HG03045 (cell line): ENCODE results near the gene ESPN.
"Not testable (repeated sequence)": the region's sequence is repeated elsewhere in the genome, so short reads cannot be mapped to it uniquely, and the experiment has no call there.

Source experiments
- ATAC-seq: cut with Tn5 transposase; IDR thresholded peaks from one replicate; pipeline ENCODE4 v1.9.1; 2021; ENCODE audit warnings: mild to moderate bottlenecking, moderate library complexity; ENCODE audit not compliant: unreplicated experiment

The ESPN gene

DNA sequence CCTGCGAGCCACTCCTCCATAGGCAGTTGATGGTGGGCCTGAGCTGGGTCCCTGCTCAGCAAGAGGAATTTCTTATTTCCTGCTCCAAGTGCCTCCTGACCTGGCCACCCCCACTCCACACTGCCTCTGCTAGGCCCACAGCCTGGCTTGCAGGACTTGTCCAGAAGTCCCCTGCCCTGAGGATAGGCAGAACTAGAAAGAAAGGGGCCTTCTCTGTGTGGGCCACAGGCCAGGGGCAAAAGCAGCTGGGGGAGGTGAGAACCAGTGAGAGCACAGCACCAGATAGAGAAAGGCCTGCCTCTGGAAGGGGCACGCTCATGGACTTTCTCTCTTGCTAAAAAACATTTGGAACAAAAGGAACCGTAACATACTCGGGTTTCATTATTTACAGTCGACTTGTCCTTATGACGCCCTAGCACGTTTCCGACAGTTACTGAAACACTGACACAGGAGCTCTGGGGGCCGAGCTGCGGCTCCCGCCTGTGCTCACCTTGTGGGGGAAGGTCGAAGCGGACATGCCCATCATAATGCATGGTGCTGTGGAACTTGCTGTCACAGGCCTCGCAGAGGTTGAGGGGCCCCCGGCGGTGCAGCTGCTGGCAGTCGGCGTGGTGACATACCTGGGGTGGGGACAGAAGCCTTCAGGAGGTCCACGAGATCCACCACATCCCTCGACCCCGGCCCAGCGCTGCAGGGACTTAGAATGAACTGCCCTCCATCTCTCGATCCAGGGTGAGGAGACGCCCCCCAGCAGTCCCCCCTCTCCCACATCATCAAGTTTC, 52.7 kb downstream of the ESPN start:
- no peak for ATAC-seq

DNA sequence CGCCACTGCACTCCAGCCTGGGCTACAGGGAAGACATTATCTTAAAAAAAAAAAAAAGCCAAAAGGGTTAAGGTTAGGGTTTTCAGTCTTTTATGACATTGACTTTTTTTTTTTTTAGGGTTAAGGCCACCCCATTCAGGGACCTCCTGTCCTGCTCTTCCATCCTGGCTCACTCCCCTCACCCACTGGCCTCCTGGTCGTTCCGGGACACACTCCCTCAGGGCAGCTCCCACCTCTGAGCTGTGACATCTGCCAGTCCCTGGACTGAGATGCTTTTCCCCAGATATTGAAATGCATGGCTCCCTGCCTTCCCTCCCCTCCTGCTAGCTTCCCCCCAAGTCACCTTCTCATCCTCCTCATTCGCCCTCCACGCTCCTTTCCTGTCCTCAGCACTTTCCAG, 57.2 kb downstream of the ESPN start:
- no peak for ATAC-seq

DNA sequence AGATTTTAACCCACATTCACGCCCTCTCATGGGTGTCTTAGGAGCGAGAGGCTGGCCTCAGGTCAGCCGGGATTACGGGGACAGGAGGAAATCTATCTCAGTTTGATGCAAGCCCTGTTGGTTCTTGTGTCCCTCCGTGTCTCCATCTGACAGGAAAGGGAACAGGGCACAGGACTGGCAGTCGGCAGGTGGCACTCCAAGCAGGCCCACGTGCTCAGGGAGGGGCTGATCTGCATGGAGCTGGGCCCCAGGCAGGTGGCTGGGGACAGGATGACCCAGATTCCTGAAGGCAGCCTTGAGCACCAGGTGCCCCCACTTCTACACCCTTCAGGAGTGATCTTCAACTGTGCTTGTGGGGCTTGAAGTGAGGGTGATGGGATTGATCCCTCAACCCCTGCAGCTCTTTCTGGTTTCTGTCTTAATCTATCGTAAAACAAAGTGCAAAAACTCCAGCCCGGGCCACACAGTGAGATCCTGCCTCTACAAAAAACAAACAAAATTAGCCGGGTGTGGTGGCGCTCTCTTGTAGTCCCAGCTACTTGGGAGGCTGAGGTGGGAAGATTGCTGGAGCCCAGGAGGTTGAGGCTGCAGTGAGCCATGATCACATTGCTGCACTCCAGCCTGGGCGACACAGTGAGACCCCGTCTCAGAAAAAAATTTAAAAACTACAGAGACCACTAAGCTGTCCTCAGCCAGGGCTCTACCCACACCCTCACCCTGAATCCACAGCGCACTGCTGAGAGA, 58.6 kb downstream of the ESPN start:
- no peak for ATAC-seq

DNA sequence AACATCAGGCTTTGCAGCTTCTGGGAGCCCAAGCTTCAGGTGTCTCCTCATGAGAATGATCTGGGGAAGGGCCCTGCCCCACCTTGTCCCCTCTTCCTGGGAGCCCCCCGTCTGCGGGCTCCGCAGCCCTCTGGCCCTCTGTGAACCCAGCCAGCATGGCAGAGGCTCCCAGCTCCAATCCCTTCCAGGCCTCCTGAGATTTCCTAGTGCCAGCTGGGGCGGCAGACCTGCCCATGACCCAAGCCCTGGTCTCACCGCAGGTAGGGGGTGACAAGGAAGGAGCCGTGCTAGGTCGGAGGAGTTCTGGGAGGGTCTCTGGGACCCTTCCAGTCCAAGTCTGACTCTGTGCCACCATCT, 59.2 kb downstream of the ESPN start:
- ATAC-seq, result no peak

DNA sequence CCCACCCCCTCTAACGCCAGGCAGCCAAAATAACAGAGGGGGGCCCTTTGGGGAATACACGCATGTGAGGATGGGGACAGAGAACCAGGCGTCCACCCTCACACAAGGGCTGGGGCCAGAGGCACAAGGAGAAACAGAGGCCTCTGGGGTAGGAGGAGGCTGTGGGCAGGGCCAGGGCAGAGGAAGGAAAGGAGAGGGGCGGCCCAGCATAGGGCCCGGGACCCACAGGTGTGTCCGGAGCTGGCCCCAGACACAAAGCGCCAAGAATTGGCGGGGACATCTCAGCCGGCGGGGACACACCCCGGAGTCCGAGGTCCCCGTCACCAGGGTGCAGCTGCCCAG, 60.2 kb downstream of the ESPN start:
- ATAC-seq, result no peak

DNA sequence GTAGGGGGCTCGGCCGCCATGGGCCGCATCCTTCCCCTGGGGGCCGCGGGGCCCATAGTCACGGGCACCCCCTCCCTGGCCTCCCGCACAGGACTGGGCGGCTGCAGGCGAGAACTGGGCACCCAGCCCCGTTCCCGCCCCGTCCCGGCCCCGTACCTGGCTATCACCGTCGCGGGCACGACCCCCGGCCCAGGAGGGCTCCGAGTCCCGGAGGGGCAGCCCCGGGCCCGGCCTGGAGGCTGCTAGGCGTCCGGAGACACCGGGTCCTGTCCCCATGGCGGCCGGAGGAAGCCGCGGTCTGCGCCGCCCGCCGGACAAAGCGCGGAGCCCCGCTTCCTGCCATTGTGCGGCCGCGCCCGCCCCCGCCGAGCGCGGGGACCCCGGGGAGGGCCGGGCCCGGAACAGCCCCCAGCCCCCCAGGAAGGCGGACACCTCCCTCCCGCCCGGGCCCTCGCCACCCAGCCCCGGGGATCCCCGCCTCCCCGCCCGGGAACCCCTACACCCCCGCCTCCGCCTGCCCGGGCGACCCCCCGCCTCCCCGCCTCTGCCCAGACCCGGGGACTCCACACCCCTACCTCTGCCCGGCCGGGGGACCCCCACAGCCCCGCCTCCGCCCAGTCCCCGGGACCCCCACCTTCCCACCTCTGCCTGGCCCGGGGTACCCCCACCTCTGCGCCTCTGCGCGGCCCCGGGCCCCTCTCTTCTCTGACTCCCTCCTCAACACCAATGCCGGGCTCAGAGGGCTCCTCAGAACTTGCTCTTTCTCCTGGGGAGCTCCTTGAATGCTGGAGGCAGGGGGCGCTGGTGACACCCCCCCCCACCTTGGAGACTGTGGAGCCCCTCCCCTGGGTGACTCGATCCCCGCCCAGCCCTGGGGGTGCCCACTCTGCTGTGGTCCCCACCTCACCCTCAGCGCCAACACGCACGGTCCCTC, 60.9 kb downstream of the ESPN start:
- no peak for ATAC-seq

DNA sequence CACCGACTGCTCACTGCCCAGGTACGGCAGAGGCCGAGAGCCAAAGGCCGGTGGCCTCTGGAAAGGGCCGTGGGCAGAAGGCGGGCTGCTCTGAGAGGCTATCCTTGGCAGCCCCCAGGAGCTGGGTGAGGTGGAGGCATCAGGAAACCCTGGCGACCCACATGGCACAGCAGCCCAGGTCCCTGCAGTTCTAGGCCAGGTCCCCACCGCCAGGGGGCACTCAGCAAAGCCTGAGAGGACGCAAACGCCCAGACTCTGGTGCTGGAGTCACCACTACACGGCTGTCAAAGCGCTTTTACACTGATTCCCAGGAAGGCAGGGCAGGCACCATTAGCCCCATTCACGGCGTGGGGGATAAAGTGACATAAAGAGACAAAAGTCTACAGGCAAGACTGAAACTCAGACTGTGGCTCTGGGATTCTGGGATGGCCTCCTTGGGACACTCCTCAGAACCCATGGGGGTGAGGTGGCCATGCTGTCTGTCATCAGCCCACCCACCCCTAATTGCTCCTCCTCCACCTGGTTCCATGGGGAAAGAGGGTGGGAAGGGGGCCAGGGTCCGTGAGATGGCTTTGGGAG, 61.9 kb downstream of the ESPN start:
- ATAC-seq, result no peak

DNA sequence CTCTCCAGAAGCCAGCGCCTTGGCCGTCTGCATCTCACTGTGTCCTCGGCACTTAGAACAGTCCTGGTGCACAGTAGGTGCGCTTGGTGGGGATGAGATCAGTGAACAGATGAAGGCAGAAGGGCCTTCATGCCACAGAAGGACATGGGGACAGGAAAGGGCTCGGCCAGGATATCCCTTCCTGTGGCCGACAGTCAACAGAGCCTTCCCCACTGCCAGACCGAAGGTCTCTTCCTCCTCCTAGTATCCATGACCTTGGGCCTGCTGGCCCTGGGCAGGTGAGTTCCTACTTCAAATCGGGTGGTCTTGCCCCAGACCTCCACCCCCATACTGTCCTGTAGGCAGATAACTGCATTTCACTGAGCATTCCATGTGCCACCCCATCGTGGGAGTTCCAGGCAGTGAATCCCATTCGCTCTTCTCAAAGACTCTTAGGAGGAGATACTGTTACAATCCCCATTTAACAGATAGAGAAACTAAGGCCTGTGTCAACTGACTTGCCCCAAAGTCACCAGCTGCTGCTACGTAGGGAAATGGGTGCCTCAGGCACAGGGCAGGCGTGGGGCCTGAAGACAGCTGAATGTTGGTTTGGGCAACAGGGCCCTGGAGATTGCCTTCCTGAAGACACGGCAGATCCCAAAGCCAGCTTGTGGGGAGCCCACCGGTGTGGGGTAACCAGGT, 63.4 kb downstream of the ESPN start:
- ATAC-seq, result no peak

DNA sequence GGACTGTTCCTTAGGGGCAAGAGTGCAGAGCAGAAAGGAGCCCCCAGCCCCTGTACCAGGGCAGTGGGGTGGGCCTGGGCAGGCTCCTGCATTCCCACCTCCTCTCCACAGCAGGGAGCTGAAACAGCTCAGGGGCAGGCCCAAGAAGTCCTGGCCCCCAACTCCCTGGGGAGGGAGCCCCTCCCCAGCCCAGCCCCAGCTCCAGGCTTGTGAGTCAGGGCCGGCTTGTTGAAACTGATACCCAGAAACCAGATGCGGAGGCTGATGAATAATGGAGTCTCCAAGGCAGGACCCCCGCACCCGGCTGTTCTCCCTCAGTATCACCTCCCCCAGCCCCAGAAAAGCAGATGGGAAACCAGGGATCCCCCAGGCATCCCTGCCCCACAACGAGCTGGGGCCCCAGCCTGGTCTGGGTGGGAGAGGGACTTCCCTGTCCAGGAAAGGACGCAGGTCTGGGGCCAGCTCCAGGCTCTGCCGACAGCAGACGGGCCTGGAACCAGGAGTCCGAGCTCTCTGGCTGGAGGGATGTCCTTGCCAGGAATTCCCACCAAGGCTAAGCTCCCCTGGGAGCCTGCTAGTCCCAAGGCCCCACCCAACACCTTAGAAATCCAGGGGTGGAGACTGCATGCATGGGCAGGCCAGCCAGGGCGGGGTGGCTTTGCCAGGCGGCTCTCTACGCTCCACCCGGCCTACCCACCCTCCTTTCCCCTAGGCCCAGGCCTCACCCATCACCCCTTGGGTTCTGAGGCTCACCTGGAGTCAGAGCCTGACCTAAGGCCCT, 64.2 kb downstream of the ESPN start:
- ATAC-seq, result no peak

DNA sequence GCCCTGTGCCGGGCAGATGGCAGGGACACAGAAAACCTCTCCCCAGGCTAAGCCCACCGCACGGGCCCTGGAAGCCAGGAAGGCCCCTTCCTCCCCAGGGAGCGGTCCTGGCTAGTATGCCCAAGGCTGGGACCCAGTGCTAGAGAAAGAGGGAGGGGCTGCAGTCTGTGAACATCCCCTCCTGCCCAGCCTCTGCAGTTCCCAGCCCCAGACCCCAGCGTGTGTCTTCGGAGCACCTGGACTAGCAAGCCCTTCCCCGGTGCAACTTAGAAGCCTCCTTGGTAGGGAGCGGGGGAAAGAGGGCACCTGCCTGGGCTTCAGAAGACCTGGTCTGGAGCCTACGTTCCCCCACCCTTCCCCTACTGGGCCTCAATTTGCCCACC, 64.8 kb downstream of the ESPN start:
- ATAC-seq, result no peak

DNA sequence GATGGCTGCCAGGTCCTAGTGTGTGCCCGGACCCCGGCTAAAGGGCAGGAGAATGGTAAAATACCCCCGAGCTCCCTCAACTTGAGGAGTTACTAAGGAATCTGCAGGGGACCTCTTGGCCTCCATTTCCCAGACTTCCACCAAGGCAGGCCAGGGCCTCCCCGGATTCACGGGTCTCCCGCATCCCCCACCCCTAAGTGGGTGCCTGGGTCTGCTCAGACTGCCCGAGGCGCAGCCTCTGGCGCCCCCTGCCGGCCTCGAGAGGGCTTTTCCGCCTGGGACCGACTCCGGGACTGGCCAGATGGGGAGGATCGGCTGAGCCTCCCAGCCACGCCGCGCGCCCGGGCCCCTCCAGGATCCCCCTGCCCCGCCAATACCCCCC, 65.2 kb downstream of the ESPN start:
- peak; percentile 56 for ATAC-seq

DNA sequence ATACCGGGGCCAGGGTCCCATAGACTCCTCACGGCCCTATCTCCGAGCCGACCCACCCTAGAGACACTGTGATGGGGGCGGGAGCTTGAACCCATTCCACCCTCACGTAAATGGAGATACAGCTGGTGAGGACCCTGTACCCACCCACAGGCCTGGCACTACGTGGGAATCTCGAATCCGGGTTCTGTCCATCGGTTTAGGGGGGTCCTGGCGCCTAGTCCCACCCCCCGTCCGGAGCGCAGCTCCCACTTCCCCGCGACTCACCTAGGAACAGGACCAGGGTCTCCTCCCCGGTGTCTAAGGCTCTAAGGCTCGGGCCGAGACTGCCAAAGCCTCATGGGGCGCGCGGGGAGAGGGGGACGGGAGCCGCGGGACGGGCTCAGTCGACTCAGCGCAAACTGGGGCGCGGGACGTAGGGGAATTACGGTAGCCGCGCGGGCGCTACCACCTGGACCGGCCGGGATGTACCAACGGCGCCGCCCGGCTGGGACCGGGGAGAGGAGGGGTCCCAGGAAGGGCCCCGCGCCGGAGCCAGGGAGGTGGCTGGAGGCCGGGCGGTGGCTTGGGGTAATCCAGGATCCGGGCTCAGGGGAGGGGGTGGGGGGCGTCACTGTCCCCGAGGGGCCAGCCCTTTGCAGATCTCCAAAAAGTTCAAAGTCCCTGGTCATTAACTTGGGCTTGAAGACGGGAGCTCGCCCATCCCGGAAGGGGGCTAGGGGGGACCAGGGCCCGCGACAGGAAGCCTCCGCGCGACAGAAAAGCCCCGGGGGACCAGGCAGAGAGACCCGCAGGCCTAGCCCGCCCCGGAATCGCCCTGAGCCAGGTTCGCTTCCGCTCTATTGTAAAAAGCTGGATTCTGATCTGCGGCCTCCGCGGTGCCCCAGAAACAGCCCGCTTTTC, 65.9 kb downstream of the ESPN start:
- ATAC-seq, result peak; percentile 7

DNA sequence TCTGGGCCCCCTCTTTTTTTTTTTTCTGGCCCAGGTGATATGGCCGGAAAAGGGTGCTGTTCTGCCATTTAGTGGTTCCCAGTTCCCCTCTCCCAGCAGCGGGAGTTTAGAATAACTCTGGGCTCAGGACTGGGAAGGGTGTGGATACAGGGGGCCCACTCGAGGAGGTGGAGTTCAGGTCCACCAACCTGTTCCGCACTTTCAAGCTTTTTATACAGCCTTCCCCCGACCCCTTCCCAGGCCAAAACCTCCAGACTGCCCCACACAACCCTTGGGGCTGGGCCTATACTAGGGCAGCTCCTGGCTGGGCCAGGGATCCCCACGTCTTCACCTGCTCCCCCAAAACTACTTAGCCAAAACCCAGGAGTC, 66.5 kb downstream of the ESPN start:
- no peak for ATAC-seq

DNA sequence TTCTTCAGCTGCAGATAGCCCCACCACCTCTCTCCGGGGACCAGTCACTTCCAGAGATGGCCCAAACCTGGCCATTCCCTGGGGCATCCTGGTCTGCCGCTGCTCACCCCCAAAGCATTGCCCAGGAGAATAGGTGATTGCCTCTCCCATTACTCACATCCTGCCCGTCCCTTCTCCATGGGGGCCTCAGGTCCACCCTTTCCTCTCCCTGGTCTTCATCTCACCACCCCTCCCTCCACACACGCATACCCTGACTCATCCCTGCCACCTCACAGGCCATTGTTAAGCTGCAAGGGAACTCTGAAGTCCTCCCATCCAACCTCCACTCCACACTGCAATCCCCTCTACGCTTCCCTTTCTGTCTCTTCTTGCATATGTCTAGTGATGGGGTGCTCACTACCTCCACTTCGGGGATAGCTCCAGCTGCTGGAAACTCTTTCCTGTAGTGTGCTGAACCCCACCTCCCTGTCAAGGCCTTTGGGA, 66.9 kb downstream of the ESPN start, which contains the start of gene PLEKHG5:
TSS of gene PLEKHG5 (minus strand) at position 188 of the 483 bp plus-strand sequence. CDS start 14,096 bp downstream, outside the sequence.
- no peak for ATAC-seq

DNA sequence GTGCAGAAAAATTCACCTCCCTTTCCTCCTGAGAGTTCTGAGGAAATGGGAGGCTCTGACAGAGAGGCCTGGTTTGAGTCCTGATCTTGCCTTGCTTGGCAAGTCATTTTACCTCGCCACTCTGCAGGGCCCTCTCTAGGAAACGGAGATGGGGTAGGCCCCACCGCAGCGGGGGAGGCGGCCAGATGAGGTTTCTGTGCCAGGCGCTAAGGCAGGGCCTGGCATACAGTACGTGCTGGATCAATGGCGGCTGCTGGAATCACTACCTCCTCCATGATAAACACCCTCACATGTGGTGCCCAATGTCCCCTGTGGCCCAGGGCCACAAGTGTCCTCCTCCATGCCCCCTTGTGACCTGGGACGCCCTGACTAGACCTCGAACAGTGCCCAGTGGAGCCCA, 67.4 kb downstream of the ESPN start:
- no peak for ATAC-seq

DNA sequence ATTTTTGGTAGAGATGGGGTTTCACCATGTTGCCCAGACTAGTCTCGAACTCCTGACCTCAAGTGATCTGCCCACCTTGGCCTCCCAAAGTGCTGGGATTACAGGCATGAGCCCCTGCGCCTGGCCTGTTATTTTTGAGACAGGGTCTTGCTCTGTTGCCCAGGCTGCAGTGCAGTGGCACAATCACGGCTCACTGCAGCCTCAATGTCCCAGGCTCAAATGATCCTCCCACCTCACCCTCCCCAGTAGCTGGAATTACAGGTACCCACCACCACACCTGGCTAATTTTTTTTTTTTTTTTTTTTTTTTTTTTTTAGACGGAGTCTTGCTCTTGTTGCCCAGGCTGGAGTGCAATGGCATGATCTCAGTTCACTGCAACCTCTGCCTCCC, 69.3 kb downstream of the ESPN start:
- ATAC-seq, result not testable (repeated sequence)

DNA sequence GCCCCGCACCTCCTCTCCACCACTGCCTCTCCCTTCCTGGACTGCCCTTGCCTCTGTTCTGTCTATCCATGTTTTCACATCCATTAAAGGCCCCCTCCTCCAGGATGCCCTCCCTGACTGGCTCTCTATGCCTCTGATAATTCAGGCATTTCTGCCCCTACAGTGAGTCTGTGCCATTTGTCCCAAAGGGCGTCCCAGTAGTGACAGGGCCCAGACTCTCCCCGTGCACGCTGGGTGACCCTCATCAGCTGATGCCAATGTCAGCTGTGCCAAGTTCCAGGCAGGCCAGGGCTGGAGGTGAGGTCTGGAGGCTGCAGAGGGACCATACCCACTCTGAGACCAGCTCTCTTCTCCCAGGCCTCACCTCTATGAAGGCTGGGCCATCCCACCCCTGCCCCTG, 70.1 kb downstream of the ESPN start:
- no peak for ATAC-seq

DNA sequence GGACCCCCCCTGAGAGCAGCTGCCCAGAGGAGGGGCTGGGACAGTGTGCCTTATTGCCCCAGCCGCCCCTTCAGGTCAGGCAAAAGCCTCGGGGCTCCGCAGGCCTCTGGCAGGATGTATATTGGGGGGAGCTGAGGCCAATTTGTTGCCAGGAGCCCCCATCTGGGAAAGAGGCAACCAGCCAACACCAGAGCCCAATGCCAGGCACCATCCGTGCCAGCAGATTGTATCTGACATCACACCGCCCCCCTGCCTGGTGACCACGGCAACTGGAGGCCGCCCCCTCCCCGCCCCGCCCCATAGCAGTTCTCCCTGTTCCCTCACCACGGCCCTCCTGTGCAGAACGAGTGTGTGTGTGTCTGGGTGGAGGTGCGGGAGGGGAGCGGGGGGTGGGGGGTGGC, 70.5 kb downstream of the ESPN start:
- no peak for ATAC-seq
